A549 (cell line): ENCODE data around the gene EXPH5. TPM values are rescaled to one million over a fixed set of nuclear protein-coding genes. Genes with fewer than 3 reads are reported as not detected.

Source experiments
- ATAC-seq, 2 experiments: fragments of 200-7000 bp in 1 of 2; fragments of >200 bp in 1 of 2; cut with Nextera tagmentation in 1 of 2; cut with Tn5 transposase in 1 of 2; 3 replicates each; pipeline versions ENCODE4 v1.8.0 to v1.9.1; 2018 to 2020; ENCODE audit warnings: mild to moderate bottlenecking in 1 of 2, moderate library complexity in 1 of 2
- CTCF ChIA-PET: fragments of 300-600 bp; sonication (Branson Sonifier 250); formaldehyde crosslinking; extraction: SDS; loops from one replicate; lab custom pipeline; 2021; ENCODE audit warnings: antibody characterized with exemption, inconsistent platforms; lab: Yijun Ruan, JAX
- POLR2A ChIA-PET: fragments of 350-600 bp; formaldehyde crosslinking; extraction: SDS; loops from one replicate; lab custom pipeline; 2021; ENCODE audit warnings: antibody characterized with exemption, inconsistent platforms; lab: Yijun Ruan, JAX
- DNase-seq, 2 experiments: peaks; one replicate each; pipeline versions ENCODE4 v3.0.0 to v3.0.0-alpha.2; 2011 to 2016; ENCODE audit warnings: low read depth in 1 of 2, low spot score in 1 of 2
- FAIRE-seq: peaks from 2 replicates; lab custom pipeline; 2011; peaks lifted over from hg19 to GRCh38; lab: Jason Lieb, UNC
- H3K27ac ChIP-seq, 2 experiments: fragments of >200 bp; sonication (Bioruptor Twin); formaldehyde crosslinking; 3 replicates each; pipeline ENCODE4 v1.5.1; 2016 to 2017
- H3K4me1 ChIP-seq: fragments of >200 bp; sonication (Bioruptor Twin); formaldehyde crosslinking; 3 replicates; pipeline ENCODE4 v1.6.1; 2016
- H3K4me2 ChIP-seq: fragments of >200 bp; sonication (Bioruptor Twin); formaldehyde crosslinking; 3 replicates; pipeline ENCODE4 v1.6.1; 2016
- H3K4me3 ChIP-seq: fragments of >200 bp; sonication (Bioruptor Twin); formaldehyde crosslinking; 3 replicates; pipeline ENCODE4 v1.5.1; 2016
- H3K9me3 ChIP-seq: fragments of >200 bp; sonication (Bioruptor Twin); formaldehyde crosslinking; 3 replicates; pipeline ENCODE4 v1.6.1; 2016
- ATOH8 ChIP-seq: fragments of 250-450 bp; sonication (Bioruptor Pico); IDR thresholded peaks from 2 replicates; pipeline ENCODE4 v1.5.0; 2020; ENCODE audit warnings: low read depth, mild to moderate bottlenecking, moderate library complexity
- BHLHE40 ChIP-seq: IDR thresholded peaks from 2 replicates; pipeline ENCODE4 v1.6.1; 2012; ENCODE audit warnings: low read depth, low read length, inconsistent platforms
- E2F6 ChIP-seq: IDR thresholded peaks from 2 replicates; pipeline ENCODE4 v1.6.1; 2012; ENCODE audit warnings: low read depth, borderline replicate concordance
- EHF ChIP-seq: fragments of 250-450 bp; sonication (Bioruptor Pico); IDR thresholded peaks from 2 replicates; pipeline ENCODE4 v1.5.0; 2020; ENCODE audit warnings: mild to moderate bottlenecking
- EHMT2 ChIP-seq: fragments of 200-600 bp; sonication (generic); IDR thresholded peaks from 2 replicates; pipeline ENCODE4 v1.6.1; 2016; ENCODE audit warnings: antibody characterized with exemption, low read depth, mild to moderate bottlenecking, moderate library complexity
- EP300 ChIP-seq, 2 experiments: fragments of >200 bp; sonication (Bioruptor Twin); formaldehyde crosslinking; IDR thresholded peaks; 2 replicates in 1 of 2; 3 replicates in 1 of 2; pipeline ENCODE4 v1.6.1; 2016 to 2017
- ESRRA ChIP-seq: fragments of 150-350 bp; IDR thresholded peaks from 2 replicates; pipeline ENCODE4 v1.6.1; 2014; ENCODE audit warnings: mild to moderate bottlenecking, low read length, borderline replicate concordance
- FOSB ChIP-seq: fragments of 250-450 bp; sonication (Bioruptor Pico); IDR thresholded peaks from 2 replicates; pipeline ENCODE4 v1.5.0; 2020; ENCODE audit warnings: mild to moderate bottlenecking, moderate library complexity
- HOXB13 ChIP-seq: fragments of 250-450 bp; sonication (Bioruptor Pico); IDR thresholded peaks from 2 replicates; pipeline ENCODE4 v1.5.0; 2020; ENCODE audit warnings: low read depth, mild to moderate bottlenecking, moderate library complexity
- KDM5A ChIP-seq: fragments of 200-600 bp; sonication (generic); IDR thresholded peaks from 2 replicates; pipeline ENCODE4 v1.6.1; 2016; ENCODE audit warnings: antibody characterized with exemption, mild to moderate bottlenecking
- MAFK ChIP-seq: fragments of 450-650 bp; IDR thresholded peaks from 2 replicates; pipeline ENCODE4 v1.6.1; 2014; ENCODE audit not compliant: partially characterized antibody
- NPAS2 ChIP-seq: fragments of 250-450 bp; sonication (Bioruptor Pico); IDR thresholded peaks from 2 replicates; pipeline ENCODE4 v1.8.0; 2022; ENCODE audit warnings: mild to moderate bottlenecking, moderate library complexity, borderline replicate concordance
- NR3C1 ChIP-seq: fragments of >200 bp; sonication (Bioruptor Twin); formaldehyde crosslinking; IDR thresholded peaks from 3 replicates; pipeline ENCODE4 v1.6.1; 2017
- POLR2A ChIP-seq: IDR thresholded peaks from 2 replicates; pipeline ENCODE4 v1.6.1; 2012; ENCODE audit warnings: mild to moderate bottlenecking, low read length
- POLR2AphosphoS2 ChIP-seq: conservative IDR thresholded peaks from 2 replicates; pipeline ENCODE4 v1.6.1; 2012; ENCODE audit warnings: low read length, improper control_type of control experiment, inconsistent platforms
- RAD21 ChIP-seq, 2 experiments: fragments of >200 bp in 1 of 2; sonication (Bioruptor Twin) in 1 of 2; formaldehyde crosslinking in 1 of 2; IDR thresholded peaks in 1 of 2; conservative IDR thresholded peaks in 1 of 2; 2 replicates in 1 of 2; 3 replicates in 1 of 2; pipeline ENCODE4 v1.6.1; 2012 to 2018; ENCODE audit warnings: inconsistent platforms in 1 of 2
- RCOR1 ChIP-seq: fragments of 150-350 bp; IDR thresholded peaks from 2 replicates; pipeline ENCODE4 v1.6.1; 2014; ENCODE audit warnings: antibody characterized with exemption, low read length, low read depth
- RNF2 ChIP-seq: fragments of 200-600 bp; sonication (generic); IDR thresholded peaks from 2 replicates; pipeline ENCODE4 v1.6.1; 2016; ENCODE audit warnings: low read depth, mild to moderate bottlenecking, antibody characterized with exemption, moderate library complexity, borderline replicate concordance
- WGBS: methylation state at CpG from one replicate; pipeline ENCODE4 v1.1.6; 2017; ENCODE audit errors: missing lambda C conversion rate; 5-methylcytosine and 5-hydroxymethylcytosine counted together
- polyA plus RNA-seq, 4 experiments: library from polyadenylated mRNA; depleted of rRNA in 3 of 4; stranded (reverse); fragments of >200 nt; fragmentation: RNase III in 1 of 4; extraction: RNeasy Plus Mini Kit Qiagen cat#74134 plus additional on column Dnase treatment in 1 of 4; gene quantifications; 2 replicates in 3 of 4; 3 replicates in 1 of 4; pipeline ENCODE4 v1.2.3, GENCODE V29; 2011 to 2017
- TF ChIP-seq, protein P1 (sequence below): fragments of 250-450 bp; sonication (Bioruptor Pico); IDR thresholded peaks from 2 replicates; pipeline ENCODE4 v1.5.0; 2021; ENCODE audit warnings: mild to moderate bottlenecking, moderate library complexity, borderline replicate concordance

Gene EXPH5
- polyA plus RNA-seq, 2 of the 4 experiments (the other 2 are of a cell fraction) = 0.01 to 0.37 TPM

GRCh38 chr11:108494182-108494581 lies 99.4 kb downstream of the EXPH5 start:
- H3K4me3 ChIP-seq = no peak overlapping the region
- TF ChIP-seq POLR2A (no peak), HOXB13 (CRISPR knock-in tag) (no peak), KDM5A (no peak), NR3C1 (no peak), POLR2AphosphoS2 (no peak), BHLHE40 (no peak), RAD21 (conservative IDR thresholded peaks at IDR 0.05 in 1 of 2, IDR thresholded peaks at IDR 0.05 in 1 of 2) (no peak), NPAS2 (no peak), EP300 (IDR thresholded peaks at IDR 0.05) (no peak)
- TF ChIP-seq, protein P1, sequence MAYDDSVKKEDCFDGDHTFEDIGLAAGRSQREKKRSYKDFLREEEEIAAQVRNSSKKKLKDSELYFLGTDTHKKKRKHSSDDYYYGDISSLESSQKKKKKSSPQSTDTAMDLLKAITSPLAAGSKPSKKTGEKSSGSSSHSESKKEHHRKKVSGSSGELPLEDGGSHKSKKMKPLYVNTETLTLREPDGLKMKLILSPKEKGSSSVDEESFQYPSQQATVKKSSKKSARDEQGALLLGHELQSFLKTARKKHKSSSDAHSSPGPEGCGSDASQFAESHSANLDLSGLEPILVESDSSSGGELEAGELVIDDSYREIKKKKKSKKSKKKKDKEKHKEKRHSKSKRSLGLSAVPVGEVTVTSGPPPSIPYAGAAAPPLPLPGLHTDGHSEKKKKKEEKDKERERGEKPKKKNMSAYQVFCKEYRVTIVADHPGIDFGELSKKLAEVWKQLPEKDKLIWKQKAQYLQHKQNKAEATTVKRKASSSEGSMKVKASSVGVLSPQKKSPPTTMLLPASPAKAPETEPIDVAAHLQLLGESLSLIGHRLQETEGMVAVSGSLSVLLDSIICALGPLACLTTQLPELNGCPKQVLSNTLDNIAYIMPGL = no peak
- 92% methylated on average over 6 of the region's 6 CpGs for WGBS
- H3K4me1 ChIP-seq = no peaks in the 10 kb centered on the region
- FAIRE-seq (no peak), DNase-seq (no peak), ATAC-seq (no peak)
- H3K27ac ChIP-seq = no peak overlapping the region
- no peaks in the 10 kb centered on the region for H3K9me3 ChIP-seq
- POLR2A ChIA-PET = no interaction called here
- no peak overlapping the region for H3K4me2 ChIP-seq
- CTCF ChIA-PET = interaction anchor here (0.6 kb wide), 1 partner anchor 26 kb away, joined by 3 read pairs; no protein-coding TSS in a partner anchor

- POLR2A ChIA-PET = no interaction called here
- Histone ChIP-seq H3K4me1 (no peaks in the 10 kb centered on the region), H3K9me3 (no peaks in the 10 kb centered on the region), H3K4me2 (no peak overlapping the region), H3K4me3 (no peak overlapping the region), H3K27ac (no peak overlapping the region)
- CTCF ChIA-PET = interaction anchor here (1.6 kb wide), 1 partner anchor 155 kb away, joined by 5 read pairs; no protein-coding TSS in a partner anchor
- TF ChIP-seq FOSB (CRISPR knock-in tag) = no peak
- no peak for TF ChIP-seq EHF (CRISPR knock-in tag)
- no peak for TF ChIP-seq NPAS2
- TF ChIP-seq EHMT2 = no peak
- ATAC-seq (no peak), FAIRE-seq (no peak), DNase-seq (no peak)
- 82% methylated on average over 3 of the region's 3 CpGs for WGBS
Measured at GRCh38 chr11:108491936-108492335, 101.6 kb downstream of the EXPH5 start.

GRCh38 chr11:108486828-108487227 lies 106.7 kb downstream of the EXPH5 start:
- Histone ChIP-seq H3K4me1 (no peaks in the 10 kb centered on the region), H3K27ac (no peak overlapping the region), H3K9me3 (no peaks in the 10 kb centered on the region), H3K4me2 (no peak overlapping the region), H3K4me3 (no peak overlapping the region)
- DNase-seq (no peak), ATAC-seq (no peak), FAIRE-seq (no peak)
- WGBS = 89% methylated on average over 3 of the region's 3 CpGs
- TF ChIP-seq RNF2 (no peak), MAFK (no peak), RAD21 (conservative IDR thresholded peaks at IDR 0.05 in 1 of 2, IDR thresholded peaks at IDR 0.05 in 1 of 2) (no peak), ATOH8 (no peak), E2F6 (no peak), RCOR1 (no peak), ESRRA (no peak)
- ChIA-PET CTCF (no interaction called here), POLR2A (no interaction called here)
